OCI-LY3 (cell line): Measurements from ENCODE around the gene PAX6.

Source experiments
- H2AFZ ChIP-seq: fragments of 200-600, 300-600 bp; shearing (Covaris generic); 2 replicates; pipeline ENCODE4 v1.6.0; 2014; ENCODE audit warnings: antibody characterized with exemption, low read depth, low read length
- H3K27ac ChIP-seq: fragments of 200-600, 300-600 bp; sonication (generic); 2 replicates; pipeline ENCODE4 v1.5.1; 2014; ENCODE audit warnings: mild to moderate bottlenecking, low read length, moderate library complexity, mixed read lengths
- H3K27me3 ChIP-seq: fragments of 200-600, 300-600 bp; sonication (generic); 2 replicates; pipeline ENCODE4 v1.6.1; 2014; ENCODE audit warnings: low read depth, low read length, mixed read lengths
- H3K36me3 ChIP-seq: fragments of 200-600, 300-600 bp; sonication (generic); replicated peaks from 2 replicates; pipeline ENCODE3; 2014; ENCODE audit warnings: low read depth, low read length, mixed read lengths
- H3K4me1 ChIP-seq: fragments of 300-600, 200-600 bp; sonication (generic); 2 replicates; pipeline ENCODE4 v1.6.1; 2014; ENCODE audit warnings: low read length, mixed read lengths
- H3K4me2 ChIP-seq: fragments of 200-600, 300-600 bp; sonication (generic); 2 replicates; pipeline ENCODE4 v1.6.1; 2014; ENCODE audit warnings: low read length, mixed read lengths
- H3K4me3 ChIP-seq: fragments of 300-600, 200-600 bp; sonication (generic); 2 replicates; pipeline ENCODE4 v1.5.1; 2014; ENCODE audit warnings: antibody characterized with exemption, mild to moderate bottlenecking, low read length, moderate library complexity
- H3K79me2 ChIP-seq: fragments of 300-600, 200-600 bp; shearing (Covaris generic); 2 replicates; pipeline ENCODE4 v1.6.1; 2014; ENCODE audit warnings: mild to moderate bottlenecking, low read length, mixed read lengths
- H3K9ac ChIP-seq: fragments of 300-600, 200-600 bp; shearing (Covaris generic); 2 replicates; pipeline ENCODE4 v1.6.0; 2014; ENCODE audit warnings: mild to moderate bottlenecking, low read length, moderate library complexity
- H3K9me3 ChIP-seq: fragments of 200-600, 300-600 bp; shearing (Covaris generic); 2 replicates; pipeline ENCODE4 v1.6.1; 2014; ENCODE audit warnings: low read length, mixed read lengths; ENCODE audit not compliant: insufficient read depth
- H4K20me1 ChIP-seq: fragments of 200-600, 300-600 bp; sonication (generic); 2 replicates; pipeline ENCODE4 v1.6.1; 2016; ENCODE audit warnings: low read length, mixed read lengths; ENCODE audit not compliant: insufficient read depth
- CTCF ChIP-seq: fragments of 200-600, 300-600 bp; sonication (generic); IDR thresholded peaks from 2 replicates; pipeline ENCODE4 v1.5.1; 2014; ENCODE audit warnings: antibody characterized with exemption, low read length, low read depth
- EZH2phosphoT487 ChIP-seq: fragments of 200-600 bp; shearing (Covaris generic); IDR thresholded peaks from 2 replicates; pipeline ENCODE4 v1.6.1; 2018; ENCODE audit warnings: antibody characterized with exemption, mixed run types, low read depth

Gene PAX6

GRCh38 chr11:31824879-31825837 lies 14.0 kb upstream of the PAX6 start:
- H3K4me1 ChIP-seq = no peaks in the 10 kb centered on the region
- no peak overlapping the region for H3K4me3 ChIP-seq
- no peaks in the 10 kb centered on the region for H3K9me3 ChIP-seq
- TF ChIP-seq EZH2phosphoT487 = no peak
- no peak for TF ChIP-seq CTCF
- H3K4me2 ChIP-seq = no peak overlapping the region
- no peaks in the 10 kb centered on the region for H3K79me2 ChIP-seq
- no peaks in the 10 kb centered on the region for H3K36me3 ChIP-seq
- H3K27me3 ChIP-seq = no peaks in the 10 kb centered on the region
- no peaks in the 10 kb centered on the region for H4K20me1 ChIP-seq
- no peak overlapping the region for H3K9ac ChIP-seq
- H2AFZ ChIP-seq = no peak overlapping the region
- no peak overlapping the region for H3K27ac ChIP-seq

- Histone ChIP-seq H3K9ac (no peak overlapping the region), H4K20me1 (no peaks in the 10 kb centered on the region), H3K79me2 (no peaks in the 10 kb centered on the region), H3K4me2 (no peak overlapping the region), H2AFZ (no peak overlapping the region), H3K27me3 (no peaks in the 10 kb centered on the region), H3K4me1 (no peaks in the 10 kb centered on the region), H3K36me3 (no peaks in the 10 kb centered on the region), H3K27ac (no peak overlapping the region), H3K9me3 (no peaks in the 10 kb centered on the region), H3K4me3 (no peak overlapping the region)
- TF ChIP-seq CTCF (no peak), EZH2phosphoT487 (no peak)
Observed at GRCh38 chr11:31824332-31824878, 13.3 kb upstream of the PAX6 start.

GRCh38 chr11:31823644-31824331 lies 12.7 kb upstream of the PAX6 start:
- H3K27ac ChIP-seq = no peak overlapping the region
- H3K9ac ChIP-seq = no peak overlapping the region
- no peaks in the 10 kb centered on the region for H3K9me3 ChIP-seq
- no peaks in the 10 kb centered on the region for H4K20me1 ChIP-seq
- H3K4me2 ChIP-seq = no peak overlapping the region
- no peaks in the 10 kb centered on the region for H3K27me3 ChIP-seq
- no peak overlapping the region for H3K4me3 ChIP-seq
- TF ChIP-seq EZH2phosphoT487 (no peak), CTCF (no peak)
- H3K4me1 ChIP-seq = no peaks in the 10 kb centered on the region
- H3K36me3 ChIP-seq = no peaks in the 10 kb centered on the region
- no peaks in the 10 kb centered on the region for H3K79me2 ChIP-seq
- no peak overlapping the region for H2AFZ ChIP-seq
